Subcutaneous adipose tissue (tissue), 4 donors: ENCODE results near the gene SV2C. TPM values are rescaled to one million over a fixed set of nuclear protein-coding genes. Genes with fewer than 3 reads are reported as not detected.

ENCODE experiments used
- total RNA-seq, 4 donors: library from RNA; depleted of rRNA; stranded (reverse); fragments of >200 nt; gene quantifications; one replicate each; pipeline ENCODE4 v1.1.0, GENCODE V29; 2016
- TF ChIP-seq, protein P1 (sequence below): fragments of 450-650 bp; IDR thresholded peaks from one replicate; pipeline ENCODE4 v1.5.1; 2016; ENCODE audit warnings: low read depth, mild to moderate bottlenecking, control low read depth, antibody characterized with exemption, moderate library complexity

The SV2C gene
- total RNA-seq, 4 donors from 2014 or later: under 0.01 to 0.17 (median under 0.01) TPM; not detected in 1

DNA sequence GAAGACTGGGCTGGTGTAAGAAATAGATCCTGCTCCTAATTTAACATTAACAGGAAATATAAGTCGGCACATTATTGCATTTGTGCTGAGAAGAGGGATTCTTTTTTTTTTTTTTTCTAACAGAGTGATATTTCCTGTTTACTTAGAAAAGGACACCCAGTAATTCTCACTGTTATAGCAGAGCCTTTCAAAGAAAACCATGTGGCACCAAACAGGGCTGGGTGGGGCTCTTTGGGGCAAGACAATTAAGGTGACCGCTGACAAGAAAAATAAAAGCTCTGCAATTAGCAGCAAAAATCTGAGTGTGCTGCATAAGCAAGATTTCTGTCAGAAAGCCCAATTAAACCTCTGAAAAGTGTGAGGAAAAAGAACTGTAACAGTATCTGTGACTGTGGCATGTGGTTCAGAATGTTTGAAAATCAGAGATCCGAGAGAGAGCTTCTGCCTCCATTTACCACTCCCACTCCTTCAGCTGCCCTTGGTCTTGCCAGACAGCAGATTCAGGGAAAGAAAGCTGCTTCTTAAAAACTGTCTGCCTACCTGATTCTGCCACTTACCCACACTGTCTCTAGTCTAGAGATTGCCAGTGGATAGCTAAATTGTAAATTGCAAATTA is 242.8 kb downstream of the SV2C start:
- TF ChIP-seq, protein P1, sequence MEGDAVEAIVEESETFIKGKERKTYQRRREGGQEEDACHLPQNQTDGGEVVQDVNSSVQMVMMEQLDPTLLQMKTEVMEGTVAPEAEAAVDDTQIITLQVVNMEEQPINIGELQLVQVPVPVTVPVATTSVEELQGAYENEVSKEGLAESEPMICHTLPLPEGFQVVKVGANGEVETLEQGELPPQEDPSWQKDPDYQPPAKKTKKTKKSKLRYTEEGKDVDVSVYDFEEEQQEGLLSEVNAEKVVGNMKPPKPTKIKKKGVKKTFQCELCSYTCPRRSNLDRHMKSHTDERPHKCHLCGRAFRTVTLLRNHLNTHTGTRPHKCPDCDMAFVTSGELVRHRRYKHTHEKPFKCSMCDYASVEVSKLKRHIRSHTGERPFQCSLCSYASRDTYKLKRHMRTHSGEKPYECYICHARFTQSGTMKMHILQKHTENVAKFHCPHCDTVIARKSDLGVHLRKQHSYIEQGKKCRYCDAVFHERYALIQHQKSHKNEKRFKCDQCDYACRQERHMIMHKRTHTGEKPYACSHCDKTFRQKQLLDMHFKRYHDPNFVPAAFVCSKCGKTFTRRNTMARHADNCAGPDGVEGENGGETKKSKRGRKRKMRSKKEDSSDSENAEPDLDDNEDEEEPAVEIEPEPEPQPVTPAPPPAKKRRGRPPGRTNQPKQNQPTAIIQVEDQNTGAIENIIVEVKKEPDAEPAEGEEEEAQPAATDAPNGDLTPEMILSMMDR: no peak

DNA sequence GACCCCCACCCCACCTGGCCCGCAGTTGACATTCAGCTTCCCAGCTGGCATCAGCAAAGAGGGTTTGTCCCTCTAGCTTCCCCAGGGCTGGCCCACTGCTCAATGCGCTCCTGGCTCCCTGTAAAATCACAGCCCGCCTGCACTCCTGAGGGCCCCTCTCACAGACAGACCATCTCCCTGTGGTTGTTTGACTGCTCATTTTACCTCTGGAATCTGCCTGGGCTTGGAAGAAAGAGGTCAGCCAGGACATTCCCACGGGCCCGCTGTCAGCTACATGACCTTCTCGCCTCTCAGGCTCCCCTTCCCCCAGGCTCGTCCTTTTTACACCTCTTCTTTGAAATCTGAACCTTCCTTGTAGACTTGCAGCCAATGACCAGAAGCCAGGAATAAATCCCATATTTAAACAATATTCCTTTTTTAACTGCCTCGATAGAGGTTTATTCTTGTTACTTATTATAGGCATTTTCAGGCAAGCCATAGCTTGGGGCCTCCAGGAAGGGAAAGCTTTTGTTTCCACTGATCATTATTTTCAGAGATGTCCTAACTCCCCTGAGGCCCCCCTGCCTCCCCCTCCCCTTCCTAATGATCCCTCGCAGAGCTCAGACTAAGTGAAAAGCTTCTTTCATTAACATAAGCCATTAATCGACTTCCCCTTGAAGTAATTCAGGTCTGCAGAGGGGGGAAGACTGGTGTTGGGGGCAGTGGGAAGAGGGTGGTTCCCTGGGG is 243.6 kb downstream of the SV2C start:
- TF ChIP-seq, protein P1: no peak

DNA sequence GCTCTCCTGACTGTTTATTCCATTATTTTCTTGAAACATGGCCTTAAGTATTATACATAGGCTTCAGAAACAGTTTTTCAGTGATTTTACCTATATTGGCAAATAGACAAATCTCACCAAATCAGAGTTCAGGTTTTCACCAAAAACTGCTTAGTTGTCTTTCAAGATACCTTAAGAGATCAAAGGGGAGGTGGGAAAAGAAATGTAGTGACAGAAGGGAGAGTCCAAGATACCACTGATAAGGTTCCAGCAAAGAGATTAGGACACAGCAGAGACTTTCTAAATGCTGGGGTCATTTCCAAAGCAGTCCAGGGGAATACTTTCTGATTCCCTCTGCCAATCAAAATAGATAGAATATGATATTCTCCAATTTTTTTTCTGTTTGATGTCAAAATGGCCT is 246.2 kb downstream of the SV2C start:
- TF ChIP-seq, protein P1: no peak

DNA sequence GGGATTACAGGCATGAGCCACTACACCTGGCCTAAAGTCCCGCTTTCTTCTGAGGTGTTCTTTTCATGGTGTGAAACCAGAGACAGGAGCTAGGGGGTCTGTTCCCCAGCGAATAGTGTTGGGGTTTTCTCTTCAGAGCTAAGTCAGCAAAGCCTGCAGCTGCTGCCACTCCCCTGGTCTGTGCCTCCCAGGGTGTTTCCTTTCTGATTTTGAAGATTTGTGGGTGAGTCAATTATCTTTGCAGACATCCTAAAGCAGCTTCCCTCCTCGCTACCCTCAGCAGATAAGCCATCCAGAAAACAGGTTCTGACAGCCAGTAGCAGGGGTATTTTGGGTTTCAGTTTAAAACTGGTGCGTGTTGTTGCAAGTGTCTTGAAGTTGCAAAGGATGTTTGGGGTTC is 247.9 kb downstream of the SV2C start:
- TF ChIP-seq, protein P1: no peak

DNA sequence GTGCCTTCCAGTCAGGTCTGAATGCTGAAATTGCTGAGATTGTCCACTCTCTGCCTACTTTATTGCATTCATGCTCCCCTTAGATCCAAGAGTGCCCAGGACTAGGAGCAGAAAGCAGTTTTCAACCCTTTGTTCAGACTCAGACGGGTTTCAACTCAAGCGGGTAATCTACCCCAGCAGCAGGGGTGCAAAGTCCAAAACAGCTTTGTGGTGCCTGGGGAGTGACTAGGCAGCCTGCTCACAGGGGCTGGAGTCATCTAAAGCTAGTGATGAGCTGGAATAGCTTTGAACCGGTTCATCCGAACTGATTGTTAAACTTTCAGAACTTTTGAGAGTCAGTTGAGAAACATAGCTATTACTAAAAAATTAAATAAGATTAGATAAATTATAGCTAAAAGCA is 248.9 kb downstream of the SV2C start:
- TF ChIP-seq, protein P1: no peak

DNA sequence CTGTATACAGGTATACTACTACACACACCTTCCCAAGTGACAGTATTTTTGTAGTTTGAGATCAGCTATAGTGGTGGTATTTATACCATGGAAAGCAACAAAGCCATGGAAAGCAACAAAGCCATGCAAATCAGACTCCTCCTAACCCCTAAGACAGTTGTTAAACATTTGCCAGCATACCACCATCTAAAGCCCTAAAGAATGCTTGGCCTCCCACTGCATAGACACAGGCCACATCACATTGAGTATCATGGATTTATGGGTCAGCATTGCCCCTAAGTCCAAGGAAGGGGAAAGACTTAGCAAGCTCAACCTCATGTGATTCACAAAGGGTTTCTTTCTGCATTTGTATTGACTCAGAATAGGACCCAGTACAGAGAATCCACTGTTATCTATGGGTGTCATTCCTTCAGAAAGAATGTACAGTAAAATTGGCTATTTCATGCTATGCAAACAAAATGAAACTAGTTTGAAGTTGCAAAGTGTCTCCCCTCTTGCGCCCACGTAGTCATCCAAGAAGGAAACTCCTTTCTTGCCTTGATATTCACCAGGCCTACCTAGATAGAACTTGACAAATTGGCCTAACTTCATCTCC is 249.5 kb downstream of the SV2C start:
- TF ChIP-seq, protein P1: no peak

DNA sequence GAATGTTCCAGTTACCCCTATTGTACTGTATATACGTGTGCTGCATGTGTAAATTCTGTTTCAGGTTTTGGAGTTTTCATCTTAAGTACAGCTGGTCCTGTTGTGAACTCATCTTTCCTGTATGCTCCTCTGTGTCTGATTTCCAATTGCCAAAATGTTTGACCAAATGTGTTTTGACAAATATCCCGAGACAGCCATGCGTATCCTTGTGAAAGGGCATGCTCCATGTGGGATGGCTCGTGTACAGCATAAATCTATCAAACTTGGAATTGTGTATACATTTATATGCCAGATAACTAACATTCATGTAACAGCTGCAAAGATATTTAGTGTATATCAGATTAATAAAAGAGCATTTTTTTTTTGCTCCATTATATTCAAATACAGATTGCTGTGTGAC is 250.4 kb downstream of the SV2C start:
- TF ChIP-seq, protein P1: no peak
